COR-L47 (cell line): Measurements from ENCODE around the gene RPS6KA1.

Source experiments
- DNase-seq: peaks from one replicate; lab custom pipeline; 2025; lab: John Stamatoyannopoulos, UW

RPS6KA1 gene

DNA sequence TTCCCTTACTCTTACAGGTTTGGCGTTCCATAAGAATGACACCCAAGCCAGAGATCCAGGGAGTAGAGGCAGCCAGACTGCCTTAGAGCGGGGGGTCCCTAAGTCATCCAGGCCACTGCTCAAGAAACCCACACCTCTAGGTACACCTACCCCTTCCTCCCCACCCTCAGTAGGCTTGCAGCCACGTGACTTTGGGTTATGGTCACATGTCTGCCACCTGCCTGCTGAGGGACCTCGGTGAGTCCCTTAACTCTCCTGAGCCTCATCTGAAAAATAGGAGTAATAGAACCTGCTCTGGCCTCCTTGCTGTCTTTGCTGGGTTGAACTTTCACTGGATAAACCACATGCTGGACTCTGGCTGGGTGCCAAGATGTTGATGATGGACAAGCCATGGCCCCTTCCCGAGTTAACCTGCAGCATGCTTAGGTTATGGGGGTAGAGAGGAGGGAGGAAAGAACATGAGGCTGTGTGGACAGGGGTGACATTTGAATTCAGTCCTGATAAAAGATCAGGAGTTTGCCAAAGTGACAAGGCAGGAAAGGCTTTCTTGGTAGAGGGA lies 4.5 kb downstream of the RPS6KA1 start:
- DNase-seq = no peak

DNA sequence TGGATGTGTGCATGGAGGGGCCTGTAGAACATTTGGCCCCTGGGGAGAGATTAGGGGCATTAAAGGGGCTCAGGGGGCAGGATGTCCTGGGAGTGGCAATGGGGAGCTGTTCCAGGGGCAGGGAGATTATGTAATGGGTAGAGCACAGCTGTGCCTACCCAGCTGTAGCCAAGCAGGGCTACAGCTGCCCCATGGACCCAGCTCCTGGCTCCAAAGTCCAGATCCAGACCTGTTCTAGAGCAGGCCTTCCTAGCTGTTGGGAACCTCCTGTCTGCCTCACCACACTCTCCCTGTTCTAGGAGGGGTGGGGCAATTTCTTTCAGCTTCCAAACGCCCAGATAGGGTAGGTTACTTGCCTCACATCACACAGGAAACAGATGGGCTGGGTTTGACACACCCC lies 5.6 kb downstream of the RPS6KA1 start:
- no peak for DNase-seq

DNA sequence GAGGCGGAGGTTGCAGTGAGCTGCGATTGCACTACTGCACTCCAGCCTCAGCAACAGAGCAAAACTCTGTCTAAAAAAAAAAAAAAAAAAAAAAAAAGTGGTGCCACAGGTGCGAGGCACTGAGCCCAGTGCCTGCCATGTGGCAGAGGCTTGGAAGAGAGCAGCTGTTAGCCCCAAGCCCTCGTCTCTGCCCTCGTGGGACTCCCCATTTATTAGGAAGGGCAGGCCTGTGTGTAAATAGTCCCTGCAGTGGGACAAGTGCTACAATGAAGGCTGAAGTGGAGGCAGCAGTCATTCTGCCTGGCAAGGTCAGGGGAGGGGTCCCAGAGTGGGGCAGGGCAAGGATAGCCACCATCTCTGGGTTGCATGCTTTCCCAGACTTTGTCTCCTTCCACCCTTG lies 6.5 kb downstream of the RPS6KA1 start:
- no peak for DNase-seq

DNA sequence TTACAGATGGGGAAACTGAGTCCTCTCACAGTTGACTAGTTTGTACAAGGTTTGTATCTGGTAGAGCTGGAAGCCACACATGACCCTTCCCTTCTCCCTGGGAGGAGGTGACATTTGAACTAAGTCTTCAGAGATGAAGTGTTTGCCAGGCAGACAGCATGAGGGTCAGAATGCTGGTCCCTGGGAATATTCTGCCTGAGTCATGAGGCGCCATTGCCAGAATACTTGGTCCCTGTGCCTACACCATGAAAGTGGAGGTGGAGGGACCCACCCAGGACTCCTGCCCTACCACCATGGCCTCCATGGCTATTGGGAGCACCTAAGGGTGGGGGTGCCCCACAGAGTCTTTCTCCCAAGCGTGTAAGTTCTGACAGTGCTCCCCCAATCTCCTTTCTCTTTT lies 7.0 kb downstream of the RPS6KA1 start:
- no peak for DNase-seq

DNA sequence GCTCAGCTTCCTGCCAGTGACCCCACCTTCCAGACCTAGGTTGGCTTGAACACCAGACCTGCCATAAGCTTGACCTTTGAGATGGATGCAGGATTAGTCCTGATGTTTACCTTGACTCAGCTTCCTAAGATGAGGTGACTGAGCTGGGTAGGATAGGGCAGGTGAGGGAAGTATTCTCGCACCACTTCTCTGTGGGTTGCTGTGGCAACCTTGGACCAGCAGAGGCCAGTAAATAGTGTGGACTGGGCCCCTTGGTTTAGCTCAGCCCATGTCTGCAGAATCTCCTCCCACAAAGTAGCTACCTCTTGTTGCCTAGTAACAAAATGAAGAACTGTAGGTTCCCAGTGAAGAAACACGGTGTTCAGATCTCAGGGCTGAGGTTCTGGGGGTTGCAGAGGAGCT lies 8.4 kb downstream of the RPS6KA1 start:
- no peak for DNase-seq

DNA sequence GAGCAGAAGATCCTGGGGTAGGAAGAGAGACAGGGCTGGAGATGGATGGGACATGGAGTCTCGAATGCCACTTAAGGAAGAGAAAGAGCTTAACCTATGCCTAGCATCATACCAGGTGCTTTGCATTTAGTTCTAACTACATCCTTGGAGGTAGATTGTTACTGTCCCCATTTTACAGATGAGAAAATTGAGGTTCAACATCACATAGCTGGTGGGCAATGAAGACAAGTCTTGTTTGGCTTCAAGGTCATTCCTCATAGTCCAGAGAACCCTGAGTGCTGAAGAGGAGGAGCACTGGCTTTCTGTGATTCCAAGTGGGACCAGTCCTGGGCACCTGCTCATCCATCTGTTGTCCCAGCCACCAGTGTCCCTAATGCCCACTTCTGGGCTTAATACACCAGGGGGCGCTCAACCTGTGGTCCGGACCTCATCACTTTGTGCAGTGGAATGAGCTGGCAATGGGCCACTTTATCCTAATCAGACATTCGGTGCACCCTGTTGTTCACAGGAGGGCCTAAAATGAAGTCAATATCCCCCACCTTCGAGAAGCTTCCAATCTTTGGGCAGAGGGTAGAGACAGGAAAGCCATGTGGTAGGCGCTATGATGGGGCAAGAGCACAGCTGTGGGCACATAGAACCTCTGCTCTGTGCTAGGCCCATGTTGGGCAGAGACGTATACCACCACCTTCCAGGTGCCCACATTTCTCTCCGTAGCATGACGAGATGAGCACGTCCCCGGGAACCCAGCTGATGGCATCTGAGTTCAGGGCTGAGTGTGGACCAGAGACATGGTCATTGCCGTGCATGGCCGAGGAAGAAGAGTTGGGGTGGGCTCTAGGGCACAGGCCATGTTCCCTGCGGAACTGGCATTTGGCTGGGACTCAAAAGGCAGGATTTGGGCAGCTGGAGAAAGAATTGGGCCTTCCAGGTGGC lies 9.2 kb downstream of the RPS6KA1 start:
- DNase-seq = no peak

DNA sequence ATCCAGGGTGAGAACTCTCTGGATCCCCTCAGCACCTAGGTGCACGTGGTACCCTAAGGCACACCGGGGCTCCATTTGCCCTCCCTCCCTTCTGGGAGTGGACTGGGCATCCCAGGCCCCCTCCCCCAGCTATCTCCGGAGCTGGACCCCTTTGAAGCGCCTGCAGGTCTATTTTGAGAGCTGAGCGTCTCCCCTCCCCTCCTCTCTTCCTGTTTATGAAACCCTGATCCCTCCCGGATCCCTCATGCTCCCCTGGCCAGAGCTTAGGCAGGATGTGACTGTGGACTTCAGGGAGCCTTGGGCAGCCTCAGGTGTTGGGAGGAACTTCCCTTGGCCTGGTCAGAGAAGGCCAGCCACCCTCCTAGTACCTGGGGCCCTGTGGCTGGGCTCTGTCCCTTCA lies 10.2 kb downstream of the RPS6KA1 start:
- no peak for DNase-seq

DNA sequence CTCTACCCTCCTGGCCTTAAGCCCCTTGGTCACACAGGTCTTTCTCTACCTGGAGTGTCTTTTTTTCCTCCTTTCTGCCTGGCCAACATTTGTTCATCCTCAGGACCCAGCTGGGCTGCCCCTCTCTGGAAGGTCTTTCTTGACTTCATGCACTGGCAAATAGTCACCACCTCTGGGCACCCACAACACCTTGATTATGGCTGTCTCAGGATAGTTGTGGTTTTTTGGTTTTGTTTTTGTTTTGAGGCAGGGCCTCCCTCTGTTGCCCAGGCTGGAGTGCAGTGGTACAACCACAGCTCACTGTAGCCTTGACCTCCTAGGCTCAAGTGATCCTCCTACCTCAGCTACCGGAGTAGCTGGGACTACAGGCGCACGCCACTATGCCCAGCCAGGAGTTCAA lies 10.8 kb downstream of the RPS6KA1 start:
- DNase-seq = no peak

DNA sequence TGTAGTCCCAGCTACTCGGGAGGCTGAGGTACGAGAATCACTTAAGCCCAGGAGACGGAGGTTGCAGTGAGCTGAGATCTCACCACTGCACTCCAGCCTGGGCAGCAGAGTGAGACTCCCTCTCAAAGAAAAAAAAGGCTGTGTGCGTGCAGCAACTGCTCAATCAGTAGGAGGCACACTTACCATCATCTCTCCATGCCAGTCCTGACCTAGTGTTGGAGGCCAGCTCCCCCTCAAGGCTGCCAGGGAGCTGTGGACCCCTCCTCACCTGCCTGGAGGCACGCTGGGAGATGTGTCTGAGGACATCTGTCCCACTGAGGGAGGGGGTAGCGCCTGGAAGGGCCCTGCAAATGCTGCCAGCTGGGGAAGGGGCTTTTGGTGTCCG lies 11.9 kb downstream of the RPS6KA1 start:
- DNase-seq = no peak

DNA sequence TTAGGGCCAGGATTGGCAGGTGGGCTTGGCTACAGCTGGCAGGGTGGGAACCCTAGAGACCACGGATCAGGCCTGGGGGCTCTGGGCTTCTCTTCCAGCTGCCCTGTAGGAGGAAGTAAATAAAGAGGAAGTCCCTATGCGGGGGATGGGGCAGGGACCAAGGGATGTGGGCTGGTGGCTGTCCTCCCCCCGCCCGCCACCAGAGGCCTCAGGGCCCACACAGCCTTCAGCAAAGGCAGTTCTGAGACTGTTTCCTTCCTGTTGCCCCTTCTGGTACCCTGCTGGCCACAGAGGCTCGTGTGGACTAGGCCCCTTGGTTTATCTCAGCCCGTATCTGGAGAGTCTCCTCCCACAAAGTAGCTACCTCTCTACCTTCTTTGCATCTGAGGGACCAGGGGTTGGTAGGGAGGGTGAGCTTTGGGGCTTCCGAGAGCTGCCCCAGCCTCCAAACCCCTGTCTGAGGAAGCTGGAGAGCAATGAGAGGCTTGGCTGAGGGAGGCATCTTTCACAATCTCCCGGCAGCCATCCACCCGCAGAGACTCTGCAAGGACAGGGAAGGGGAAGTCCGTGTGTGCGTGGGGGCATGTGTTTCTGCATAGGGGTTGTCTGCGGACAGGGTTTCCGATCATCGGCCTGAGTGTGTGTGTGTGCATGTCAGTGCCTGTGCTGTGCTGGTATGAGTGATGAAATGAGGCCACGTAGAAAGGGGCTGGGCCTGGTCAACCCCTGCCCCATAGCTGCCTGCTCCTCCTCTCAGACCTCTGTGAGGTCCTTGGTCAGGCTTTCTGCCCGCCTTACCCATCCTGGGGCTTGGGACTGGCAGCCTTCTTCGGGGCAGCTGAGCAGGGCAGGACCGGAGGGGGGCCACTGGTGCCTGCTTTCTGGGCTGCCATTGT lies 12.5 kb downstream of the RPS6KA1 start:
- DNase-seq = no peak

DNA sequence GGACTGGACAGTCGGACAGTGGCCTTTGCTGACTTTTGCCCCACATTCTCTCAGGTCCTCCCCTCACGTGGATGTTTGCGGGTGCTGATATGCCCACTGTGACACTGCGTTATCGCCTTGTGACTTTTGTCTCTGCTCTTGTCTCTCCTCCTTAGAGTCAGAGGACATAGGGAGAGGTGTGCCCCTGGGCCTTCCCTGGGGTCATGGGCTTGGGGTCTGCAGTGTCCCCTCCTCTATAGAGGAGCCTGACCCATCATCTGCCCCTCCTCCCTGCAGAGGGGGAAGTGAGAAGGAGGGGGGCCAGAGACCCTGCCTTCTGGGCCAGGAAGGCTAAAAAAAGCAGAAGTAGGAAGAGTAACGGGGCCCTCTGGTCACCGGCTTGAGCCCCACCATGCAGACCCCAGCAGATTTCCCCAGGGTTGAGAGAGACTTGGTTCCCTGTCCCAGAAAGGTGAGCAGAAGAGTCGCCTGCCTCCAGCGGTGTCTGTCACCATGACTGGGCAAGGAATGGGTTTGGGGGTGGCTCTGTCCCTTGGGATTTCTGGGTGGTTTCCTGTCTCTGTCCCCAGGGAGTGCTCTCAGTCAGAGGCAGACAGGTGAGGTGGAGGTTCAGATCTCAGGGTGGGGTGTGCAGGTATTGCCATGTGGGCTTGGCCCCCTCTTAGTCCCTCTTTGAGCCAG lies 13.3 kb downstream of the RPS6KA1 start:
- no peak for DNase-seq

DNA sequence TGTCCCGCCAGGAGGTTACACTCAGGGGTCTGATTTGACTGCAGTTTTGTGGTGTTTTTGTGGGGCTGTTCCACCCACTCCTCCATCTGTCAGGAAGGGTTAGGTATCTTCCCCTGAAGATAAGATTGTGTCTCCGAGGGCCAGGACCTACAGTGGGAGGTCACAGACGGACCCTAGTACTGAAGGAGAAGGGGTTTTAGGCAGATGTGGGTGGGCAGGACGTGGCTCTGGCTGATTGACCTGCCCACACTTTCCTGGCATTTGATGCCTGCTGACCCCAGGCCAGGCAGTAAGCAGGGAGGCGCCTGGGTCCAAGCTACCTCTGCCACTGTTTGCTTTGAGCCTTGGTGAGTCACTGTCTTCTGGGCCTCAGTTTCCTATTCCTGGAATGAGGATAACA lies 13.9 kb downstream of the RPS6KA1 start:
- no peak for DNase-seq

DNA sequence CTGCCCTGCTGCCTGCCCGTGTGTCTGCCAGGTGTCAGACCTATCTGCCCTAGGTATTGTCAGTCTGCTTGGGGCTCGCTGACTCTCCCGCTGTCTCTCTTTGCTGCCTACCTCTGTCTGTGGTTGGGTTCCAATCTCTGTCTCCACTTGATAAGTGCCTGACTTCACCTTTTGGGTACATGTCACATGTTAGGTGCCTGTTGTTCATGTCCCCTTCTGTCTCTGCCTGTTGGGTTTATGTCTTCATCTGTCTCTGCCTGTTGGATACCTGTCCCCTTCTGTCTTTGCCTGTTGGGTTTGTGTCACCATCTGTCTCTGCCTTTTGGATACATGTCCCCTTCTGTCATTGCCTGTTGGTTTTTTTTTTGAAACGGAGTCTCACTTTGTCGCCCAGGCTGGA lies 14.6 kb downstream of the RPS6KA1 start:
- no peak for DNase-seq

DNA sequence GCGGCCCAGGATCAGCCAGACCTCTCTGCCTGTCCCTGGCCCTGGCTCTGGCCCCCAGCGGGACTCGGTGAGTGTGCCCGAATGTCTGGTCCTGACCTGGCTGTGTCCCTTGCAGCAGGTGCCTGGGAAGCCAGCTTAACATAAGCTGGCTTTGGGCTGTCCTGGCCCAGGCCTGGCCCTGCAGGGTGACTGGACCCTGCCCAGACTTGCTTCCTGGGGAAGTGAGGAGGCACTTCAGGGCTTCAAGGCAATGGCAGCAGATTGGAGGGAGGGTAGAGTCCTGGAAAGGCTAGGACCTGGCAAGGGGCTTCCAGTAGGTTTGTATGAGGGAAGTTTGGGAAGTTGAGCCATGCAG lies 16.4 kb downstream of the RPS6KA1 start:
- no peak for DNase-seq

DNA sequence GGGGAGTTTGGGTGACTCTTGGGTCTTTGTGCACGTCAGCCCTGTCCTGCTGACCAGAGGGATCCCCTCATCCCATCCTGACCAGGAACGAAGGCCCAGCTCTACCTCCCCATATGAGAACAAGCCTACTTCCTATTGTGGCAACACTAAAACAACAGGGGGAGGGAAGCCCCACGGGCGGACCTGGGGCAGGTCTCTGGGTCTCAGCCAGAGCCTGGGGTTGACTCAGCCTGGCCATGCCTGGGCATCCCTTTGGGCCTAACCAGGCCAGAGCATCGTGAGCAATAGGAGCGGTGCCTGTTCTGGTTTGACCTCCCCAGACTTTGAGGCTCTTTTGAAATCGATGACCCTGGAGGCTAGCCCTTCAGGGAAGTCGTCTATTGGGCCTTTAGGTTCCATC lies 16.8 kb downstream of the RPS6KA1 start:
- DNase-seq = no peak

DNA sequence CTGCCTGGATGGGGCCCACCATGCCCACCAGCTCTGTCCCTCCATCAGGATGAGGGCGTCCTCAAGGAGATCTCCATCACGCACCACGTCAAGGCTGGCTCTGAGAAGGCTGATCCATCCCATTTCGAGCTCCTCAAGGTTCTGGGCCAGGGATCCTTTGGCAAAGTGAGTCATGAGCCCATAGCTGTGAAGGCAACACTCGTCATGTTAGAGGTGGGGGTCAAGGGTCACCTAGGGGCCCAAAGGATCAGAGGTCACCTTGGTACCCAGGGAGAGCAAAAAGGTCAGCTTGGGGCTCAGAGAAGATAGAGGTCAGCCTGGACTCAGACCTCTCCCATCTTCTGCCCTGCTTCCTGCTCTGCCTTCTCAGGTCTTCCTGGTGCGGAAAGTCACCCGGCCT lies 17.3 kb downstream of the RPS6KA1 start:
- DNase-seq = no peak

DNA sequence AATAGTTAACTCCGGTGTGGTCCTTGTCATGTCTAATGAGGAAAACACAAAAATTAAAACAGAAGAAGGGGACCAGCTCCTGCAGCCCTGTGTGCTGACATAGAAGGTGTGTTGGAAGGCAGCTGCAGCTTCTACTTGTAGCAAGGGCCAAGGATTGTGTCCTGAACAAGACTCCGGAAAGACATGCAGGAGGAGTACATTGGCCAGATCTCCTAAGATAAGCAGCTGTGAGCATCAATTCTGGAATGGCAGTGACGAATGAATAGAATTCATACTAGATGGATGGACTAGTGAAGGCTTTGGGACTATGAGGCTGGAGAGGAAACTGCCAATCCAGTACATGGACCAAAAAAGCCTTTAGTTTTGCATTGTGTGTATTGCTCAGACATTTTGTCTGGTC lies 19.3 kb downstream of the RPS6KA1 start:
- no peak for DNase-seq

DNA sequence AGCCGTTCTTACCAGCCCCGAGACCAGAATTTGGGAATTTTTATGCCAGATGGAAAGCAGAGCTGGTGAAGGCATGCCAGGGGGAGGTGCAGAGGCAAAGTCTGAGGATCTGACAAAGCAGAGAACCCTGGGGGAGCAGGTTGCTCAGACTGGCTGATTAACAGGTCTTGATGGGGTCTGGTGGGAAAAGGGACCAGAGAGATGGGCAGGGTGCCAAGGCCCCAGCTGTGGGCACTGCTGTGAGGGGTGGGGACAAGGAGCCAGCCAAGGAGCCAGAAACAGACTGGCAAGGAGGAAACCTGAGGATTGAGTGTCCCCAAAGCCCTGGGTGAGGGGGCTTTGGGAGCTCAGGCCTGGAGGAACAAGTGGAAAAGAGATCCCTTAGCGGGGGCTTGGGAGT lies 21.4 kb downstream of the RPS6KA1 start:
- DNase-seq = no peak

DNA sequence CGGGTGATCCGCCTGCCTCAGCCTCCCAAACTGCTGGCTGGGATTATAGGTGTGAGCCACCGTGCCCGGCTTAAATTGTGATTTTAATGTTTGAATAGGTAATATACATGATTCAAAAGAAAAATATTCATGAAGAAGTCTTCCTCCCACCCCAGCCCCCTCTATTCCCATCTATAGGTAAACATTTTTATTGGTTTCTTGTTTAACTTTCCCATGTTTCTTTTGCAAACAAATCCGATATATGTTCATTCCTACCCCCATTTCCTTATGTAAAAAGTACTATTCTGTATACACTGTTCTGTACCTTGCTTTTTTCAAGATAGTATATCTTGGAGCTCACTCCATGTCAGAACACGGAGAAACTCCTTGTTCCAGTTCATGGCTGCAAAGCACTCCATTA lies 23.2 kb downstream of the RPS6KA1 start:
- no peak for DNase-seq

DNA sequence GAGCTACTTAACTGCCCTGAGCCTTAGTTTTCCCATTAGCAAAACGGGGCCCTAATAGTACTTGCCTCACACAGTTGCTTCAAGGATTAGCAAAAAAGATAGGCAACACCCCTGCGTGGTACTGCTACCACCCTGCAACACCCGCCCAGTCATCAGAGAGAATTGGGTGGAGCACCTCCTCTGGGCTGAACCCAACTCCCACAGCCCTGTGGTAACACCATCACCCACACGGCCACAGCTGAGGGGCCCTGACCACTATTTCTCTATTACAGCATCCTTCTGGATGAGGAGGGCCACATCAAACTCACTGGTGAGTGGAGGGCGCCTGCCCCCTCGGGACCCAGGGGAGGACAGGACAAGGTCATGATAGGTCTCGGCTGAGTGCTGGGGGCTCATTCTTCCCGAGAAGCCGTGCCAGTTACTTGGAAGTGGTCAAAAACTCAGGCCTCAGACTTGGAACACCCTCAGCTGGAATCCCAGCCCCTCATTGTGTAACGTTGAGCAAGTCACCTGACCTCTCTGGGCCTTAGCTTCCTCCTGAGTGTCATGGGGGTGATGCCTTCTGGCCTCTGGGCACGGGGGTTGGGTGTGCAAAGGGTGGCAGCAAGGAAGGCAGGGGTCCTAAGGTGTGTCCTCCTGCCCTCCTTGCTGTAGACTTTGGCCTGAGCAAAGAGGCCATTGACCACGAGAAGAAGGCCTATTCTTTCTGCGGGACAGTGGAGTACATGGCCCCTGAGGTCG lies 24.6 kb downstream of the RPS6KA1 start:
- no peak for DNase-seq

DNA sequence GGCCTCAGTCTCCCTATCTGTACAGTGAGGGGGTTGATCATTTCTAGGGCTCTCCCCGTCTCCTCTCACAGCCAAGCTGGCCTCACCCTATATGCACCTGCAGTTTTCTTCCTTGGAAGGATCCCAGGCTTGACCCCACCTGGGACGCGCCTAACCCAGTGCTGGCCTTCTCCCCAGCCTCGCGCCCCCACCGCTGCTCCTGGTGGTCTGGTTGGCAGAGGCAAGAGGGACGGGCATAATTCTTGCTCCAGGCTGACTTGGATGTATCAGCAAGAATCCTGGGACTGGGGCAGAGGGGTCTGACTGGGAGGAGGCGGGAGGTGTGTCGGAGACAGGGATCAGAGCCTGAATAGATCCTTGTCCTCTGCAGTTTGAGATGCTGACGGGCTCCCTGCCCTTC lies 25.2 kb downstream of the RPS6KA1 start:
- DNase-seq = no peak

DNA sequence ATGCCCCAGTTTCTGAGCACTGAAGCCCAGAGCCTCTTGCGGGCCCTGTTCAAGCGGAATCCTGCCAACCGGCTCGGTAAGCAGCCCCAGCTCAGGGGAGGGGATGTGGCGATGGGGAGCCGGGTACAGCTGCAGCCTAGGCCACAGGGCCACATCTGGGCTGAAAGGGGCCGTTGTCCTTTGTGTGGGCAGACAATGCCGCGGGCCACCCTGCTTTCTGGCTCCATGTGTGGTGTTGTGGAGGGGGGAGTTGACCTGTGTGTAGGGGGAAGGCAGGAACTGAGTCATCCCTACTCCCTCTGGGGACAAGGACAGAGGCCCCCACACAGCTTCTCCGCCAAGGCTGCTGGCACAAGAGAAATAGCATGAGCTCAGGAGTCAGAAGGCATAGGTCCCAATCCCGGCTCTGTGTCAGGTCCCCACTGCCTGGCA lies 26.0 kb downstream of the RPS6KA1 start:
- no peak for DNase-seq
